ENCODE data around the gene MT1H. TPM values are rescaled to one million over a fixed set of nuclear protein-coding genes. Genes with fewer than 3 reads are reported as not detected.

Gene MT1H
- total RNA-seq, 1 donor from 2014 or later: not detected

DNA sequence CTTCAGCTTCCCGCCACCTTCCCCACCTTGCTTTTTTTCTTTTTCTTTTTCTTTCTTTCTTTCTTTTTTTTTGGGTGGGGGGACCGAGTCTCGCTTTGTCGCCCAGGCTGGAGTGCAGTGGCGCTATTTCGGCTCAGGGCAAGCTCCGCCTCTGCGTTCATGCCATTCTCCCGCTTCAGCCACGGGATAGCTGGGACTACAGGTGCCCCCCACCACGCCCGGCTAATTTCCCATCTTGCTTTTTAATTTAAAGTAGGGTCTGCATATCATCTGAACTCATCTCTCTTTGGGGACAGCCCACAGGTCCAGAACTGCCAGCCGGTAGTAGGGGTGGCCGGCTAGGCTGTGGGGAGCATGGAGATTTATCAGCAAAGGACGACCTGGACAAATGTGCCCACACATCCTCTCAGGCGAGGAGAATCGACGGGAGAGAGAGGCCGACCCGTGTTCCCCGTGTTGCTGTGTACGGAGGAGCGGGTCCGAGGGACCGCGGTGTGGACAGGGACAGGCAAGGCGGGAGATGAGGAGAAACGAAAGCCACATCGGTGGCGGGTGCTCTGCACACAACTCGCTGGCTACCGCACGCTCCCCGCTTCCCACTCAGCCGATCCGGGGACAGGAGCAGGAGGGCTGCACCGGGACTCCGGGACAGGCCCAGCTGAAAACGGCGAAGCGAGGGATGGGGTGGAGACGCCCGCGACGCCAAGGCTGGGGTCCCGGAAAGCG is 34.7 kb upstream of the MT1H start:
- Histone ChIP-seq H3K4me1 (peaks cover 44% of the 10 kb centered on the region), H3K27ac (replicated peaks) (no peak overlapping the region), H3K27me3 (ENCODE audit: low read depth) (peaks cover 62% of the 10 kb centered on the region), H3K4me3 (peak overlapping the region; percentile 51), H3K36me3 (no peaks in the 10 kb centered on the region), H3K9me3 (replicated peaks) (no peaks in the 10 kb centered on the region)
- no peak for DNase-seq
- intact Hi-C loops (cut with micrococcal nuclease): no loop called here
- TF ChIP-seq, protein P1, sequence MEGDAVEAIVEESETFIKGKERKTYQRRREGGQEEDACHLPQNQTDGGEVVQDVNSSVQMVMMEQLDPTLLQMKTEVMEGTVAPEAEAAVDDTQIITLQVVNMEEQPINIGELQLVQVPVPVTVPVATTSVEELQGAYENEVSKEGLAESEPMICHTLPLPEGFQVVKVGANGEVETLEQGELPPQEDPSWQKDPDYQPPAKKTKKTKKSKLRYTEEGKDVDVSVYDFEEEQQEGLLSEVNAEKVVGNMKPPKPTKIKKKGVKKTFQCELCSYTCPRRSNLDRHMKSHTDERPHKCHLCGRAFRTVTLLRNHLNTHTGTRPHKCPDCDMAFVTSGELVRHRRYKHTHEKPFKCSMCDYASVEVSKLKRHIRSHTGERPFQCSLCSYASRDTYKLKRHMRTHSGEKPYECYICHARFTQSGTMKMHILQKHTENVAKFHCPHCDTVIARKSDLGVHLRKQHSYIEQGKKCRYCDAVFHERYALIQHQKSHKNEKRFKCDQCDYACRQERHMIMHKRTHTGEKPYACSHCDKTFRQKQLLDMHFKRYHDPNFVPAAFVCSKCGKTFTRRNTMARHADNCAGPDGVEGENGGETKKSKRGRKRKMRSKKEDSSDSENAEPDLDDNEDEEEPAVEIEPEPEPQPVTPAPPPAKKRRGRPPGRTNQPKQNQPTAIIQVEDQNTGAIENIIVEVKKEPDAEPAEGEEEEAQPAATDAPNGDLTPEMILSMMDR (IDR thresholded peaks at IDR 0.05; ENCODE audit: borderline replicate concordance): no peak

DNA sequence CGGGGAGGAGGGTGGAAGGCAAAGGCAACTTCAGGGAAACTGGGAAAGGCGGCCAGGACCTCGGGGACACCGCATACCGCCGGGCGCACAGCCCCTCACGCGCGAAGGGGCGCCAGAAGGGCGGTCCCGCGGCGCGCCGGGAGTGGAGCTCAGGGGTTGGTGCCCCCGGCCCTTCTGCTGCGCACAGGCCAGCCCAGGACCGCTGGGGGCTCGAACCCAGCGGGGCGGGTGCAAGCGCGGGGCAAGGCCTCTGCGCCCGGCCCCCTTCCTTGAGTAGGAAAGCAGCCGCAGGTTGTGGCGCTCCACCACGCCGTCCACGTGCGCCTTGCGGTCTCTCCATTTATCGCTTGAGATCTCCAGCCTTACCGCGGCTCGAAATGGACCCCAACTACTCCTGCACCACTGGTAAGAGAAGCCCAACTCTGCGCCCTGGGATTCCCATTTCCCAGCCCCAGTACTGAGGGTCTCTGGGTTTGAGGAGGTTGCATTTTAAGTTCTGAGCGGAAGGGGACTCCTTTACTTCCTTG is 34.1 kb upstream of the MT1H start:
- H3K9me3 ChIP-seq (replicated peaks): no peaks in the 10 kb centered on the region
- TF ChIP-seq, protein P1 (IDR thresholded peaks at IDR 0.05; ENCODE audit: borderline replicate concordance): no peak
- H3K27ac ChIP-seq (replicated peaks): no peak overlapping the region
- intact Hi-C loops (cut with micrococcal nuclease): no loop called here
- H3K36me3 ChIP-seq: no peaks in the 10 kb centered on the region
- H3K27me3 ChIP-seq (ENCODE audit: low read depth): peaks cover 68% of the 10 kb centered on the region
- H3K4me3 ChIP-seq: peak overlapping the region; percentile 51
- DNase-seq: no peak
- peaks cover 44% of the 10 kb centered on the region for H3K4me1 ChIP-seq

DNA sequence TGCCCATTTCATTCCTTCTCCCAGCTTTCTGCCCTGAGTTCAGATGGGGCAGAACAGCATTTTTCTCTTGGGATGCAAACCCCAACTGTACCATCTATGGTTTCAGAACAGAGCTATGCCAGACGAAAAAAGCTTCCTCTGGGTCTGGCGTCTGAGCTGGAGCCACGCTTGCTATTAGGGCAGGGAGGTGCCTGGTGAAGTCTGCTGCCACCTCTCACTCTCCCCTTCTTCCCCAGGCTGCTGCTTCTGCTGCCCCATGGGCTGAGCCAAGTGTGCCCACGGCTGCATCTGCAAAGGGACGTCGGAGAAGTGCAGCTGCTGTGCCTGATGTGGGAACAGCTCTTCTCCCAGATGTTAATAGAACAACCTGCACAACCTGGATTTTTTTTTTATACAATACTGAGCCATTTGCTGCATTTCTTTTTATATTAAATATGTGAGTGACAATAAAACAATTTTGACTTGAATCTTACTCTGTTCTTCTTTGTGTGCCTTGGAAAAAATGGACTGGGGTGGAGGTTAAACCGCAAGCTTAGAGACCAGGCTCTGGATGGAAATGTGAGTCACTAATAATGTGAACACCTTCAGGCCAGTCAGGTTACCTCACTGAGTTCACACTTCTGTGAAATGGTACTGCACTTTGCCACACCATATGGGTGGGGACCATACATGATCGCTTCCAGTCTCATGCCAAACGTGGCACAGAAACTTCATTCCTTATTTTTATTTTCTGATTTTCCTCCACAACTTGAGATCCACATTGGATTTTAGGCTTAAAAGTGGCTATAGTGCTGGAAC is 32.8 kb upstream of the MT1H start:
- intact Hi-C loops (cut with micrococcal nuclease): no loop called here

DNA sequence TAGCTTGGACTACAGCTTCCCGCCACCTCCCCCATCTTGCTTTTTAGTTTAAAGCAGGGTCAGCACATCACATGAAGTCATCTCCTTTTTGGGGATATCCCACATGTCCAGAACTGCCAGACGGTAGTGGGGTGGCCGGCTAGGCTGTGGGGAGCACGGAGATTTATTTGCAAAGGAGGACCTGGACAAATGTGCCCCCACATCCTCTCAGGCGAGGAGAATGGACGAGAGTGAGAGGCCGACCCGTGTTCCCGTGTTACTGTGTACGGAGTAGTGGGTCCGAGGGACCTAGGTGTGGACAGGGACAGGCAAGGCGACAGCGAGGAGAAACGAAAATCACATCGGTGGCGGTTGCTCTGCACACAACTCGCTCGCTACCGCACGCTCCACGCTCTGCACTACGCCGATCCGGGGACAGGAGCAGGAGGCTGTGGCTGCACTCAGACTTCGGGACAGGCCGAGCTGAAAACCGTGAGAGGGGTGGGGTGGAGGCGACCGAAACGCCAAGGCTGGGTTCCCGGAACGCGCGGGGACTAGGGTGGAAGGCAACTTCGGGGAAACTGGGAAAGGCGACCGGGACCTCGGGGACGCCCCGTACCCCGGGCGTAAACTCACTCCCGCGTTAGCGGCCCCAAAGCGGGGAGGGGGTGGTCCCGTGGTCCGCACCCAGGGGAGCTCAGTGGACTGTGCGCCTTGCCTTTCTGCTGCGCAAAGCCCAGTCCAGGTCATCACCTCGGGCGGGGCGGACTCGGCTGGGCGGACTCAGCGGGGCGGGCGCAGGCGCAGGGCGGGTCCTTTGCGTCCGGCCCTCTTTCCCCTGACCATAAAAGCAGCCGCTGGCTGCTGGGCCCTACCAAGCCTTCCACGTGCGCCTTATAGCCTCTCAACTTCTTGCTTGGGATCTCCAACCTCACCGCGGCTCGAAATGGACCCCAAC is 31.5 kb upstream of the MT1H start, which contains the start of gene MT1A:
TSS of gene MT1A (plus strand) at position 853 of the 937 bp plus-strand sequence. CDS start at position 926, 73 bp downstream.
- TF ChIP-seq, protein P1 (IDR thresholded peaks at IDR 0.05; ENCODE audit: borderline replicate concordance): no peak
- intact Hi-C loops (cut with micrococcal nuclease): no loop called here
- H3K27ac ChIP-seq (replicated peaks): peak within 1 kb of the TSS; percentile 81
- H3K36me3 ChIP-seq: no peaks in the 10 kb centered on the region
- peaks cover 80% of the 10 kb centered on the region for H3K27me3 ChIP-seq (ENCODE audit: low read depth)
- H3K4me1 ChIP-seq: peaks cover 28% of the 10 kb centered on the region
- DNase-seq: peak; percentile 83
- H3K4me3 ChIP-seq: peak within 1 kb of the TSS; percentile 70
- no peaks in the 10 kb centered on the region for H3K9me3 ChIP-seq (replicated peaks)

More for the DNA sequence above, 32.8 kb upstream of the MT1H start:
- Histone ChIP-seq H3K27me3 (ENCODE audit: low read depth) (peaks cover 77% of the 10 kb centered on the region), H3K9me3 (replicated peaks) (no peaks in the 10 kb centered on the region), H3K36me3 (no peaks in the 10 kb centered on the region), H3K27ac (replicated peaks) (no peak overlapping the region), H3K4me3 (no peak overlapping the region), H3K4me1 (peaks cover 36% of the 10 kb centered on the region)
- TF ChIP-seq, protein P1 (IDR thresholded peaks at IDR 0.05; ENCODE audit: borderline replicate concordance): no peak
- DNase-seq: no peak

DNA sequence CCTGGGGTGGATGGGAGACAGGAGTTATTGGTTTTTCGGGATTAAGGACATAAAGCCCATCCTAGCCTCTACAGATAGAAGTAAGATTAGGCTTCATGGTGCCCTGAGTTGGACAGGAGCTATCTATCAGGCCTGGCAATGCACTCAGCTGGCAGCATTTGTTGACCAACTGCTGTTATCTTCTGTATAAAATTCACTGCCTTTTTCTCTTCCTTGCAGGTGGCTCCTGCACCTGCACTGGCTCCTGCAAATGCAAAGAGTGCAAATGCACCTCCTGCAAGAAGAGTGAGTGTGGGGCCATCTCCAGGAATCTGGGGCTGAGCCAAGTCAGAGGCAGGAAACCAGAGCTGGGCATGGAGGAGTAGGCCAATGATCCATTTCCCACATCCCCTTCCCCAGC is 30.6 kb upstream of the MT1H start:
- DNase-seq: no peak
- H3K4me3 ChIP-seq: peak overlapping the region; percentile 70
- H3K36me3 ChIP-seq: no peaks in the 10 kb centered on the region
- peak overlapping the region; percentile 81 for H3K27ac ChIP-seq (replicated peaks)
- TF ChIP-seq, protein P1 (IDR thresholded peaks at IDR 0.05; ENCODE audit: borderline replicate concordance): no peak
- H3K27me3 ChIP-seq (ENCODE audit: low read depth): peaks cover 84% of the 10 kb centered on the region
- H3K4me1 ChIP-seq: peaks cover 37% of the 10 kb centered on the region
- intact Hi-C loops (cut with micrococcal nuclease): no loop called here
- no peaks in the 10 kb centered on the region for H3K9me3 ChIP-seq (replicated peaks)
